ENCODE results near the gene PARP8. TPM values are rescaled to one million over a fixed set of nuclear protein-coding genes. Genes with fewer than 3 reads are reported as not detected.

Gene PARP8
- total and polyA plus RNA-seq, 2 of the 4 experiments (the other 2 are of a cell fraction) = 6.9 to 8.2 TPM

DNA sequence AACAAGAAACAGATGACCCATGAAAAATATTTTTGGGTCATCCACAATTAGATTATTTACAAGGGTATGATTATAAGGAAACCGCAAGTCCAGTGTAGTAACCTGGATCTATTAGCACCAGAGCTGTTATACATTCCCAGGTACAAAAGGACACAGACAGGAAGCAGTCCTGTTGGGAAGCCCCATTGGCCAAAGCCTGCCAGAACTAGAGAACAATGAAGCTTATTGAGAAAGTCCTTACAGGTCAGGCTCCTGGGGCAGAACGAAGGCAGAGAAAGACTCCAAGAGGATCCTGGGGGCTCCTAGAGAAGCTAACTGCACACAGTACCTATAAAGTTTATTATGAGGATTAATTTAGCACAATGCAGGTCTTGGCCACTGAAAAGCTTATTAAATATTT, 169.9 kb downstream of the PARP8 start:
- dilution Hi-C loops (cut with HindIII; ENCODE audit: low sequenced_read_pairs, unreplicated experiment) = no loop called here
- no peak for ATAC-seq (ENCODE audit: low read depth)
- DNase-seq = no peak
- H4K8ac ChIP-seq (ENCODE audit: low read depth in 2 of 2, low read length in 2 of 2) = no peak overlapping the region
- no peaks in the 10 kb centered on the region for H3K9me1 ChIP-seq (ENCODE audit: insufficient read depth, low read length)
- H2BK20ac ChIP-seq (ENCODE audit: low read depth, low read length) = no peak overlapping the region
- no peak overlapping the region for H2BK120ac ChIP-seq (ENCODE audit: low read depth, low read length)
- H3K27ac ChIP-seq (ENCODE audit: insufficient read depth, low read length) = no peak overlapping the region
- TF ChIP-seq, protein P1, sequence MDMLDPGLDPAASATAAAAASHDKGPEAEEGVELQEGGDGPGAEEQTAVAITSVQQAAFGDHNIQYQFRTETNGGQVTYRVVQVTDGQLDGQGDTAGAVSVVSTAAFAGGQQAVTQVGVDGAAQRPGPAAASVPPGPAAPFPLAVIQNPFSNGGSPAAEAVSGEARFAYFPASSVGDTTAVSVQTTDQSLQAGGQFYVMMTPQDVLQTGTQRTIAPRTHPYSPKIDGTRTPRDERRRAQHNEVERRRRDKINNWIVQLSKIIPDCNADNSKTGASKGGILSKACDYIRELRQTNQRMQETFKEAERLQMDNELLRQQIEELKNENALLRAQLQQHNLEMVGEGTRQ (IDR thresholded peaks at IDR 0.05; ENCODE audit: low read depth, low read length) = no peak
- TF ChIP-seq MAZ (IDR thresholded peaks at IDR 0.05; ENCODE audit: borderline replicate concordance, low read depth, low read length) (no peak), CEBPB (IDR thresholded peaks at IDR 0.05; ENCODE audit: low read depth, low read length) (no peak), CHD1 (IDR thresholded peaks at IDR 0.05; ENCODE audit: low read depth, low read length) (no peak), BHLHE40 (IDR thresholded peaks at IDR 0.05; ENCODE audit: low read depth, low read length) (no peak), RFX5 (IDR thresholded peaks at IDR 0.05; ENCODE audit: low read depth, low read length) (no peak), FOS (IDR thresholded peaks at IDR 0.05; ENCODE audit: low read depth, low read length) (no peak), MXI1 (IDR thresholded peaks at IDR 0.05; ENCODE audit: borderline replicate concordance, low read depth, low read length) (no peak), RAD21 (IDR thresholded peaks at IDR 0.05; ENCODE audit: low read length) (no peak), RCOR1 (IDR thresholded peaks at IDR 0.05; ENCODE audit: insufficient replicate concordance, low read length) (no peak), SMC3 (IDR thresholded peaks at IDR 0.05; ENCODE audit: low read depth, low read length) (no peak), ELK1 (IDR thresholded peaks at IDR 0.05; ENCODE audit: borderline replicate concordance, low read depth, low read length) (no peak), NFE2L2 (IDR thresholded peaks at IDR 0.05; ENCODE audit: low read depth, low read length) (no peak), CTCF (conservative IDR thresholded peaks at IDR 0.05; ENCODE audit: low read depth, low read length) (no peak), MAFK (IDR thresholded peaks at IDR 0.05; ENCODE audit: low read depth, low read length) (no peak), POLR2A (IDR thresholded peaks at IDR 0.05; ENCODE audit: low read depth, low read length) (no peak)
- in situ Hi-C loops (cut with MboI; ENCODE audit: low sequenced_read_pairs) = no loop called here
- H3K9me3 ChIP-seq (ENCODE audit: control insufficient read depth, insufficient read depth, low read length) = no peaks in the 10 kb centered on the region
- H2AFZ ChIP-seq (replicated peaks; ENCODE audit: low read length, poor library complexity) = no peak overlapping the region
- H3K79me1 ChIP-seq (ENCODE audit: low read depth in 1 of 2, low read length in 2 of 2) = no peaks in the 10 kb centered on the region
- 0 out of 2 replicates have a peak, but pooled peaks cover 1% of the 10 kb centered on the region for H3K36me3 ChIP-seq (ENCODE audit: control insufficient read depth, insufficient read depth, low read length)
- no peaks in the 10 kb centered on the region for H3K4me1 ChIP-seq (ENCODE audit: control insufficient read depth, insufficient read depth, low read length)
- H2BK5ac ChIP-seq (ENCODE audit: low read depth, low read length, poor library complexity, severe bottlenecking) = no peak overlapping the region
- no CpG with 5 or more reads among the region's 2 CpGs for WGBS, 2 experiments (ENCODE audit: extremely low coverage in 2 of 2, insufficient read length in 1 of 2)
- no peak overlapping the region for H3K56ac ChIP-seq (ENCODE audit: extremely low read depth, insufficient read depth, low read length)
- H2AK9ac ChIP-seq (replicated peaks; ENCODE audit: low read depth, low read length, poor library complexity) = no peak overlapping the region
- H4K20me1 ChIP-seq (ENCODE audit: insufficient read depth, low read length) = no peaks in the 10 kb centered on the region
- H3K23ac ChIP-seq (ENCODE audit: low read depth, low read length) = no peak overlapping the region
- intact Hi-C loops (cut with micrococcal nuclease) = no loop called here
- H2AK5ac ChIP-seq (ENCODE audit: low read depth, low read length) = no peak overlapping the region
- ChIA-PET POLR2A (ENCODE audit: unreplicated experiment) (no interaction called here), CTCF (no interaction called here)
- H3K4me2 ChIP-seq (ENCODE audit: low read depth, low read length) = no peak overlapping the region
- no peak overlapping the region for H4K91ac ChIP-seq (ENCODE audit: insufficient read depth, low read depth, low read length)
- no peak overlapping the region for H3K4me3 ChIP-seq (ENCODE audit: insufficient read depth, low read depth, low read length)
- no peak overlapping the region for H3K14ac ChIP-seq (replicated peaks; ENCODE audit: low read depth, low read length)
- H2BK15ac ChIP-seq (ENCODE audit: low read depth, low read length) = no peak overlapping the region
- no peak overlapping the region for H4K5ac ChIP-seq (ENCODE audit: low read depth, low read length)
- H3K18ac ChIP-seq (ENCODE audit: low read depth, low read length) = no peak overlapping the region
- no TSS peak for BruUV-seq (replicated peaks)
- H3K27me3 ChIP-seq (ENCODE audit: control insufficient read depth, insufficient read depth, low read length) = no peaks in the 10 kb centered on the region
- H3K4ac ChIP-seq (ENCODE audit: low read depth, low read length) = no peak overlapping the region
- H3K9ac ChIP-seq (ENCODE audit: low read depth, low read length) = no peak overlapping the region

All from IMR-90 (cell line).